AG08395 (cell line): ENCODE data around the gene DTNA.

Experiments
- DNase-seq: peaks from one replicate; pipeline ENCODE4 v3.0.0; 2012; ENCODE audit warnings: mixed read lengths, low spot score

The DTNA gene

GRCh38 chr18:34772887-34773286, 62.8 kb downstream of the DTNA start:
- DNase-seq = peak; percentile 16

DNA sequence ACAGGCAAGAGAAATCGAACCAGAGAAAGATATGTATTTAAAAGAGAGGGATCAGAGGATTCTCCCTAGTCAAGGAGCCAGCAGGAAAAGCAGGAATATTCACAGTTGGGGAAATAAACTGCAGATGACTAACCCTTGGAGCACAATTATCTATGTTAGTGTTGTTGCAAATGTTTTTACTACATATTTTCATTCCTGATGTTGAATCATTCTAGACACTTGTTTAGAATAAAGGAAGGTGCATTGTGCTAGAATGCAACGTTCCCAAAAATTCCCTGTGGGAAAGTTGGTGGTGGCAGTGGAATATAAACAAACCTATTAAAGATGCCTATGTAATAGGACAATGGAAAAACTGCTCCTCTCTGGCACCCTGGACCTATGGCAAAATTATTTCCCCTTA, 63.3 kb downstream of the DTNA start:
- DNase-seq = peak; percentile 34

DNA sequence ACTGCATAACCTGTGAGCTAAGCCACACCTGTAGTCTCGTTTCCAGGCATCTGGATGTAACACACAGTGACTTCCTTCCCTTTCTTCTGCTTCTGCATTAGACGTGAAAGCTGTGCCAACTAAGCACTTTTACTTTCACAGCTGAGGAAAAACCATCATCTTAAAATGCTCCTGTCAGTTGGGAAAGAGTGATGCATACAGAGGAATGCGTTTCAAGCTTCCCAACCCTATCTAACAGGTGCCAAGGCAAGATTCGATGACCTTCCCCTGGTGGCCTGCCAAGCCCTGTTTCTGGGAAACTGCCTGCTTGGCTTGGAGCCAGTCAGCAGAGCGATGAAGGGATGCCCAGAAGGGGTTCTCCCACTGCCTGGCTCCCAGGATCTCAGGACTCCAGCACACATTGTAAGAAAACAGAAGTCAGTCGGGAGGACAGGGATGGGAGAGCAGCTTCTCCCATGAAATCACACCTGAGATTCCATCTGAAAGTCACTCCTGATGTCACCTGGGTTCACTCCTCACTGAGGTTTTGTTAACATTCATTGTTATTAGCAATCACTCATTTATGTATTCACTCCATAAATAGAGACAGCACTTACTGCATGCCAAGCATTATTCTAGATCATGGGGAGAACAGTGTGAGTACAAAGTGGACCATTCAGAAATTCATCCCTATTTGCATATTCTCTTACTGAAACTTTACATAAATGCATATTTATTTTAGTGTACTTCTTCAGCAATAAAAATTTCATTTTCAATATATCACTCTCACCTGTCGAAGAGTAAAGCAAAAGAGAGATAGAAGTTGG, 64.1 kb downstream of the DTNA start:
- DNase-seq = peak; percentile 11

- no peak for DNase-seq
Observed at GRCh38 chr18:34775461-34775860, 65.4 kb downstream of the DTNA start.

DNA sequence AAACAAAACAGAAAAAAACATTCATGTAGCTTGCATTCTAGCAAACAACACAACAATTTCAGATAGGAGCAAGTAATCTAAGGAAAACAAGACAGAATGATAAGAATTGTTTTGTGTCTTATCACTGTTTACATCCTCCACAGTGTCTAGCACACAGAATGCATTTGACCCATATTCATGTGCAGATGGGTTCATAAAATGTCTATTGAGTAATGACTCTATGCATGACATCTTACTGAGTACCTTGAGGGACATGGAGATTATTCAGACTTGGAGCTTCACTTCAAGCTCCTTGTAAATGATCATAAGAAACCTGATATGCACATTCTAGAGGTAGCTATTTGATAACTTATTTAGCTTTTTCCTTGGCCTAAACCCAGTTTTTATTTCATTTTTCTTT, 69.0 kb downstream of the DTNA start:
- no peak for DNase-seq

GRCh38 chr18:34780856-34781255, 70.8 kb downstream of the DTNA start:
- DNase-seq = no peak

DNA sequence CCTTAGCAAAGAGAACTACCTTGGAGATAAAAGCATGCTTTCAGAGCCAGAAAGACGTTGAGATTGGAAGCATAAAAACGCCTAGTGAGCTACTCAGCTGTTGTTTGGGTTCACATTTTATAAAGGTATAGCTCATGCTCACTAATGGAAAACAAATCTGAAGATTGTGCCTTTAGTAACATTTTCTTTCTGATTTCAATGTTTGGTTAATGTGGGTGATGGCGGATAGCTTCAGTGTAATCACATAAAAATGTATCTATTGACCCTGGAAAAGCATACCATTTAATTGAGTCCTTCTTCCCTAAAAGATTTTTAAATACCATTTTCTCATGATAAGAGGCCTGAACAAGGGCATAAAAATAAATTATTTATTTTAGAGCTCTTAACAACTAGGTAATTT, 73.4 kb downstream of the DTNA start:
- no peak for DNase-seq

DNA sequence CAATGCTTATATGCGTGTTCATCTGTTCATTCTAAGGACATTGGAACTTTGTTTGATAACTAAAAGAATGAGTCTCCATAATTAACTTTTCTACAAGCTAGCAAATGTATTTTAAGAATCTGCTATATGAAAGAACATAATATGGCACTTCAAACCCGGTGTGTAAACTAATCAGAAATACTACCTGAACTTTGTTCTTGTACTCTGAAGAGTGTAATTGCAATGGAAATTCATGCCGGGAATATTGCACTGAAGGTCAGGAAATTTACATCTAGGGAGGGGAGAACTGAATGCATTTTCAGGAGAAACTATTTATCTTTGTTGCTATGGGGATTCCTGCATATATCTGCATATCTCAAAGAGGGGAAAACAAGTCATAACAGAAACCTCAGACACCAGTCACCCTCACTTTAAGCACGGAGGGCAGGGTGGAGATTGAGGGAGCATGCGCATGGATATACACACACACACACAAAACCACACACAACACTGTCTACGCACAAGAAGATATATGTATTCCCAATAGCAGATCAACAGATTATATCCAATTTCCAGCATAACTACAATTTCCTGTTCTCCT, 76.2 kb downstream of the DTNA start:
- DNase-seq = no peak

DNA sequence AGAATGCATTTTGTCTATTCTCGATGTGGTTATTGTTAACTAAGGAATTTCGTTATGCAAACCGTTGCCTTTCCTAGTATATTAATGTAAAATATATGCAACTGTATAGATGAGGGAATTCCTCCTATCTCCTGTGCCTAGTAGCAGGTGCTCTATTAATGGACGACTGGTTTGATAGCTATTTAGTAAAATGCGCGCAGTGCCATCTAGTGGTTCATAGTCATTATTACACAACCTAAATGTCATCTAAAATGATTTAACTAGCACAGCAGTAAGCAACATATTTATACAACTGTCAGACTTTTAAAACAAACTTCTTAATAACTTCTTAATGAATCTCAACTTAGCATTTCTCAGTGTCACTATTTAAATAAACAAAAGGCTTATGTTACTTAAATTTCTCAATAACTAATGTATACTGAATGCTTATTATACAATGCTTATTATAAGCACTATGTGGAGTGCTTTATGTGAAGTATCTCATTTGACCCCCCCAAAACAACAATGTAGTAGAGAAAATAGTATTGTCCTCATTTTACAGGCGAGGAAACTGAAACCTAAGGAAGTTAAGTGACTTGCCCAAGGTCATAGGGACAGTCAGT, 77.9 kb downstream of the DTNA start:
- DNase-seq = peak; percentile 62

- no peak for DNase-seq
Observed at GRCh38 chr18:34789768-34790344, 79.8 kb downstream of the DTNA start.

GRCh38 chr18:34794348-34794747, 84.2 kb downstream of the DTNA start:
- DNase-seq = no peak

DNA sequence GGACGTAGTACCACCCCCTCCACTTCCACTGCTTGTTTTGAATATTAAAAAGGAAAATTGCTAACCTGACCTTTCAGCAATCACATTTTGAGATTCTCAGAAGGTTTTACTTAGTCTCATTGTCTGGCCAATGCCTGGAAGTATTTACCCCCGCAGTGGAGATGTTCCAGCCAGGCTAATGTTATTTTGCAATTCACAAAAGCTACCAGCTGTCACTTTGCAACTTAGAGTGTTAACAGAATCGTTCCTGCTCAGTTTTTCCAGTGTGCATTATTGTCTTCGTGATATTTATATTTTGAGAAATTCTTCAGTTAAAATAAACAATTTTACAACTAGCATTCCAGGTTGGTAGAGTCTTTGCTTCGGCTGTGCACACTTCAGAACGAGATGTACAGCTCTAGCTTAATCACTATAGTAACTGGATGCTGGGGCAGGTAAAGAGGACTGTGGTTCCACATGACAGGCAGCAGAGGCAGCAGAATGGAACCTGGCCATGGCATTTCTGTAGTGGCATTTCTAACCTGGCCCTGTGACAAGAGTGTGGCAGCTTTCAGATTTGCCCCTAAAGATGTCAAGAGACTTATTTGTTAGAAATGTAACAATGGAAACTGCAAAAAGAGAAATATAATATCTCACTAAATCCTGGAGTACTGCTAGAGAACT, 85.1 kb downstream of the DTNA start:
- no peak for DNase-seq

DNA sequence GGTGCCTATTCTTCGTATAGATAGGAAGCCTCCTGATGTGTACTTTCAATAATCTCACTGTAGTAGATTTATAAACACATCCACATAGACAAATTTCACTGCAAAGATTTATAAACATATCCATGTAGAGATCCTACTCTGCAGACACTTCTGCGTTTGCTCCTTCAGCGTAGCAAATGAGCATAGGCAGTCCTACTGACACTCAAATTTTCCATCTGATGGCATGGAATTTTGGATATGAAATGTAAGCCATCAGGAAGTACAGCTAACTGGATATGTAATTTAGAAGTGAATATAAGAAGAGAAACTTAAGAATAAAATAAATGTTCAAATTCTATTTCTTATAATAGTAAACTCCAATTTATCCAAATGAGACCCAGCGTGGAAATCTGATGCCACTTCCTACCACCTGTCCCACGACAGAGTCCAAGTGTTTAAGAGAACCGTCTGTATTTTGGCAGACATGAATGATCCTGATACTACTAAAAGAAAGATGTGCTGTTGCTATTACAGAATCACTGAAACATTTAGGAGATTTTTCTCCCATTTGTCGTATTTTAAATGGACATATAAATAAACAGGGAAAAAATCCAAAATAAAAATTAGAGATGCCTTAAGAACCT, 86.0 kb downstream of the DTNA start:
- DNase-seq = no peak

GRCh38 chr18:34799291-34799690, 89.2 kb downstream of the DTNA start:
- DNase-seq = no peak

- no peak for DNase-seq
Observed at GRCh38 chr18:34800381-34800780, 90.3 kb downstream of the DTNA start.

DNA sequence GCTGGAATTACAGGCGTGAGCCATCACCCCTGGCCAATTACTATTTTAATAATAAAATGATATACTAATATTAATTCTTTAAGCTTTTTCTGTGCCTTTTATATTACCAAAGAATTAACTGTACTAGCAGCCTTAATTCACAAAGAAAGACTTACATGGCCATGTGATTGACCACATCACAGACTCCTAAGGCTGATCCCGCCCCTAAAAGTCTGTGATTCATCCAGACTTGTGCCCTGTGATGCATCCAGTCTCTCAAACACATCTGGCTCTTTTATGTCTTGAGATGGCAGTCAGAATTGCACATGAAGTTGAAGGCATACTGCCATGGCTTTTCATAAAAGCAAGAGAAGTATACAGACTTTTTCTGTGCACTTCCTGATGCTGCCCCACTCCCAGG, 91.7 kb downstream of the DTNA start:
- peak; percentile 61 for DNase-seq

DNA sequence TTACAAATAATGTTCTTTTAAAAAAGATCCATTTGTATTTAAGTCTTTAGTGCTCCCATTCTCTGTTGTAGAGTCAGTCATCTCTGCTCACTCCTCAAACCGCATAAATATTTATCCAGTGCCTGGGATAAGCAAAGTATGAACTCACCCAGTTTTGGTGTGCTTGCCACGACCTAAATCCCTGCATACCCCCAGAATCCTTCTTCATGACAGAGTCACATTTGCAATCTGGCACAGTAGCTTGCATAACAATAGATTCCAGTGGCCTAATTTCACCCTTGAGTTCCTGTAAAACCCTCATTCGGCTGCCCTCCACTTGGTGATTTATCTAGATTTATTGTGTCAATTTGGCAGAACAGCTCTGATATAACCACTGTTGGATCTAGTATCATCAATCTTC, 92.9 kb downstream of the DTNA start:
- DNase-seq = peak; percentile 28

- no peak for DNase-seq
Observed at GRCh38 chr18:34803877-34804400, 93.8 kb downstream of the DTNA start.

DNA sequence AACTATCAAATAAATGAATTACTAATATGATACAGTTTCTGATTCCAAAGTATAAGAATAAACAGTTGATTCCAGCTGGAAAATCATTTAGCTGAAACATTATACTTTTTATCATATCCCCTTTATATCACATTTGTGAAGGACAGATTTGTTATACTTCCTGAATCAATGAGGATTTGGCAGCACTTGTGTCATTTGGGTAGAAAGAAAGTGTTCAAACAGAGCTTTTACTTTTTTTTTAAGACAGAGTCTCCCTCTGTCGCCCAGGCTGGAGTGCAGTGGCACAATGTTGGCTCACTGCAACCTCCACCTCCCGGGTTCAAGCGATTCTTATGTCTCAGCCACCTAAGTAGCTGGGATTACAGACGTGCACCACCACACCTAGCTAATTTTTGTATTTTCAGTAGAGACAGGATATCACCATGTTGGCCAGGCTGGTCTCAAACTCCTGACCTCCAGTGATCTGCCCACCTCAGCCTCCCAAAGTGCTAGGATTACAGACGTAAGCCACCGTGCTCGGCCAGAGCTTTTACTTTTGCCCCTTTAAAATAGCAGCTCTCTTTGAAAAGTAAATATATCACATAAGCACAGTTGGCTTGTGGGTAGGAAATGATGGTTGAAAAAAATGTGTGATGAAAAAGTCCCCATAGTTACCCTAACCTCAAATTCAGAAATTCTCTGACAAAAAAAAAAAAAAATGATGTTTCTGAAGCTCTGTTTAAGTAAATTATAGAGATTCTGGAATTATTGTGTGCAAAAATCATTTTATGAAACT, 95.2 kb downstream of the DTNA start:
- no peak for DNase-seq

DNA sequence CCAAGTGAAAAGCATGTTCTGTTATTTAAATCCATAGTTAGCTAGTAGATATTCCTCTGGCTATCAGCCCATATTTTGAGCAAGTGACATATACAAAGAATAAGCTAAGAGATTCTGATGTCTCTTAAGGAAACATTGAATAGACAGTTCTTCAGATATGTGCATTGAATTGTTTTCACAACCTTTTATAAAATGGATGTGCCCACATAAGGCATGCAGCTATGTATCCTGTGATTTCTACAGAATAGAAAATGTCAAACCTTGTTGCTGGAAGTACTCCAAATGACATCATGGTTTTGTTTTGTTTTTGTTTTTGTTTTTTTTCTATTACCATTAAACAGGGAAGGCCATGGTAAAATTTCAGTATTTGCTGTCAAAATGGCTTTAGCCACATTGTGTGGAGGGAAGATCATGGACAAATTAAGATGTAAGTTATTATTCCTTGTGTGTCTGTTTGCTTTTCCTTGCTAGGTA, 95.8 kb downstream of the DTNA start:
- no peak for DNase-seq

- DNase-seq = no peak
Observed at GRCh38 chr18:34806527-34806926, 96.4 kb downstream of the DTNA start.
